GM10266 (cell line): ENCODE data around the gene KANSL1L.
"Not testable (repeated sequence)": the region's sequence is repeated elsewhere in the genome, so short reads cannot be mapped to it uniquely, and the experiment has no call there.

ENCODE experiments used
- DNase-seq: peaks from one replicate; pipeline ENCODE4 v3.0.0; 2012; ENCODE audit errors: extremely low spot score
- TF ChIP-seq, protein P1 (sequence below): IDR thresholded peaks from 2 replicates; pipeline ENCODE4 v1.5.1; 2012; ENCODE audit warnings: mild to moderate bottlenecking, low read depth; ENCODE audit not compliant: control insufficient read depth, insufficient read depth; ENCODE audit errors: missing control alignments

Gene KANSL1L

DNA sequence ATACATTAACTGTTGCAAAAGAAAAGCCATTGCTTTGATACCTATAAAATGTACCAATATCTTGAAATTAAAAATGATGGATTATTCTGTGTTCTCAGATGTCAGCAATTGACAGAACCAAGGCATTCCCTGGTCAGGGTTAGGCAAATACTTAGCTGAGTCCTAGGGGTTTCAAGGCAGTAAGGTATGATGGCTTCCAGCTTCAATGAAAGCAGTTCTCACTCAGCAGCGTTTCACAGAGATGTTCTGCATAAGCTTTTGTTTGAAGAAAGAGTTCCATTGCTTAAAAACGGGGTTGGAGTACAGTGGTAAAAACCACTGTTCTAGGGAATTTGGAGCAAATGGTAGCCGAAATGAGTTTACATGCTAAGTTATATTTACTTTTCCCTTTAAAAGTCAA lies 17.0 kb upstream of the KANSL1L start:
- TF ChIP-seq, protein P1, sequence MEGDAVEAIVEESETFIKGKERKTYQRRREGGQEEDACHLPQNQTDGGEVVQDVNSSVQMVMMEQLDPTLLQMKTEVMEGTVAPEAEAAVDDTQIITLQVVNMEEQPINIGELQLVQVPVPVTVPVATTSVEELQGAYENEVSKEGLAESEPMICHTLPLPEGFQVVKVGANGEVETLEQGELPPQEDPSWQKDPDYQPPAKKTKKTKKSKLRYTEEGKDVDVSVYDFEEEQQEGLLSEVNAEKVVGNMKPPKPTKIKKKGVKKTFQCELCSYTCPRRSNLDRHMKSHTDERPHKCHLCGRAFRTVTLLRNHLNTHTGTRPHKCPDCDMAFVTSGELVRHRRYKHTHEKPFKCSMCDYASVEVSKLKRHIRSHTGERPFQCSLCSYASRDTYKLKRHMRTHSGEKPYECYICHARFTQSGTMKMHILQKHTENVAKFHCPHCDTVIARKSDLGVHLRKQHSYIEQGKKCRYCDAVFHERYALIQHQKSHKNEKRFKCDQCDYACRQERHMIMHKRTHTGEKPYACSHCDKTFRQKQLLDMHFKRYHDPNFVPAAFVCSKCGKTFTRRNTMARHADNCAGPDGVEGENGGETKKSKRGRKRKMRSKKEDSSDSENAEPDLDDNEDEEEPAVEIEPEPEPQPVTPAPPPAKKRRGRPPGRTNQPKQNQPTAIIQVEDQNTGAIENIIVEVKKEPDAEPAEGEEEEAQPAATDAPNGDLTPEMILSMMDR: no peak

DNA sequence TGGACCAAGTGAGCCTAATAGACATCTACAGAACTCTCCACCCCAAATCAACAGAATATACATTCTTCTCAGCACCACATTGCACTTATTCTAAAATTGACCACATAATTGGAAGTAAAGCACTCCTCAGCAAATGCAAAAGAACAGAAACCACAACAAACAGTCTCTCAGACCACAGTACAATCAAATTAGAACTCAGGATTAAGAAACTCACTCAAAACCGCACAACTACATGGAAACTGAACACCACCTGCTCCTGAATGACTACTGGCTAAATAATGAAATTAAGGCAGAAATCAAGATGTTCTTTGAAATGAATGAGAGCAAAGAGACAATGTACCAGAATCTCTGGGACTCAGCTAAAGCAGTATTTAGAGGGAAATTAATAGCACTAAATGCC lies 12.7 kb upstream of the KANSL1L start:
- not testable (repeated sequence) for DNase-seq

More for the DNA sequence above, 17.0 kb upstream of the KANSL1L start:
- no peak for DNase-seq

DNA sequence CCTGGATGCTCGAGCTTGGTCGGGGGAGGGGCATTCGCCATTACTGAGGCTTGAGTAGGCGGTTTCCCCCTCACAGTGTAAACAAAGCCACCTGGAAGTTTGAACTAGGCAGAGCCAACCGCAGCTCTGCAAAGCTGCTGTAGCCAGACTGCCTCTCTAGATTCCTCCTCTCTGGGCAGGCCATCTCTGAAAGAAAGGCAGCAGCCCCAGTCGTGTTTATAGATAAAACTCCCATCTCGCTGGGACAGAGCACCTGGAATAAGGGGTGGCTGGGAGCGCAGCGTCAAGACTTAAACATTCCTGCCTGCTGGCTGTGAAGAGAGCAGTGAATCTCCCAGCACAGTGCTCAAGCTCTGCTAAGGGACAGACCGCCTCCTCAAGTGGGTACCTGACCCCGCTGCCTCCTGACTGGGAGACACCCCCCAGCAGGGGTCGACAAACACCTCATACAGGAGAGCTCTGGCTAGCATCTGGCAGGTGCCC lies 10.4 kb upstream of the KANSL1L start:
- DNase-seq: not testable (repeated sequence)

DNA sequence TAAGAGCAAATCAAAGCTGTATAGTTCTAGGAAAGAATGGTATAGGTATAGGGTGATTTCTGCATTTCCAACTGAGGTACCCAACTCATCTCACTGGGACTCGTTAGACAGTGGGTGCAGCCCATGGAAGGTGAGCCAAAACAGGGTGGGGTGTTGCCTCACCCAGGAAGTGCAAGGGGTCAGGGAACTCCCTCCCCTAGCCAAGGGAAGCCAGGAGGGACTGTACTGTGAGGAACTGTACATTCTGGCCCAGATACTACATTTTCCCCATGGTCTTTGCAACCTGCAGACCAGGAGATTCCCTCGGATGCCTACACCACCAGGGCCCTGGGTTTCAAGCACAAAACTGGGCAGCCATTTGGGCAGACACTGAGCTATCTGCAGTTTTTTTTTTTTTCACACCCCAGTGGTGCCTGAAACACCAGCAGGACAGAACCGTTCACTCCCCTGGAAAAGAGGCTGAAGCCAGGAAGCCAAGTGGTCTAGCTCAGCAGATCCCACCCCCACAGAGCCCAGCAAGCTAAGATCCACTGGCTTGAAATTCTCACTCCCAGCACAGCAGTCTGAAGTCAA lies 9.9 kb upstream of the KANSL1L start:
- not testable (repeated sequence) for DNase-seq

DNA sequence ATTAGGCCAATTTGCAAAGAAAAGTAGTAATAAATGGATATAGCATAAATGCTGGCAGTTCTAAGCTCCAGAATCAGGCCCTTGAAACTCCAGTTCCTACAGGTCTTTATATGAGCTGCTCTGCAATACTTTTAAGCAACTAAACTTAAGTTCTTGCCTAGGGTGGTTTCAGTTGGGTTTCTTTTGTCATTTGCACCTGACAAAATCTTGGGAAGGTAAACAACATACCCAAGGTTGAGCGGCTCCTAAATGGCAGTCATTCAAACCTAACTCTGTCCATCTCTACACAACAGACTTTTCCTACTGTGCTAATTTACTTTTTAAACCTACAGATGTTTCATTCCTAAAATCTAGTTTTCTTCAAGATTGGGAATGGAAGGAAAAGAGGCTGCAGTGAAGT lies 9.3 kb upstream of the KANSL1L start:
- DNase-seq: no peak
- TF ChIP-seq, protein P1: no peak

DNA sequence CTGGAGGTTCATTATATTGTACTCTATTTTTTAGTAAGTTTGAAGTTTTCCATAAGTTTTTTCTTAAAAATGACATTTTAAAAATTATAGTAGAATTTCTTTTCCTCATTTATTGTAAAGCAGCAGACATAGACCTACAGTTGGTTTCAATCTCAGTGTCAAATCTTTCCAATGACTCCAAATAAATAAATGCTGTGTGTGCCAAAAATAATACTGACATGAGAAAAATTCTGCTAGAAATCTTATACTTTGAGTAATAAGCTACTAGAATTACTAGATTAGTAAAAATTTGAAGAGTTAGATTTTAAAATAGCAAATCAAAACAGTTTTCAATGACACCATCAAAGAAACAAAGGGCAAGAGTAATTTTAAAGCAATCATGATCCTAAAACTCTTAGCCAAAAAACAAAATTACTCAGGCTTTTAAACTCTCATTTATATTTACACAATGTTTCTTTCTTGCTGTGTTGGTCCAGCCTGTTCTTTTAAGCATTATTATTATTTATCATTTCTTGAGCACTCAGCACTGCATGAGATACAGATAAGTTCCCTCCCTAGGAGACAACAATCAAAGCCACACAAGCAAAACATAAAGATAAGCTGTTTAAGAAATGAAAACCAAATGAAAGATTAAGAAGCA lies 8.3 kb upstream of the KANSL1L start:
- no peak for DNase-seq
- TF ChIP-seq, protein P1: no peak

DNA sequence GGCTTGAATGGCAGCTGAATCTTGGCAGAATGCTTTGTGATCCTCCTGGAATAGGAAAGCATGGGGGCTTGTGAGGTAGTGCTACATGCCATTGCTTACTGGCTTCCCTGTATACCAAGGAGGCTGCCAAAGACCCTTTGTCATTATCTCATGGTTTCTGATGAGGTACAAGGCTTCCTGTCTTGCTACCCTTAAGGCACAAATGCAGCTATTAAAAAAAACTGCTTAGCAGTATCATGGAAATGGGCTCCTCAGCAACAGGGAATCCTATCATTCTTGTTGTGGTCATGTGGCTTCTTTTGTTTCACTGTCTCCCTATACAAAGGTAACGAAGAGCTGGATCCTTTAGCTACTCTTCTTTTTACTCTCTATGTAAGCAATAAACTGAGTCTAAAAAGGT lies 6.6 kb upstream of the KANSL1L start:
- DNase-seq: no peak
- TF ChIP-seq, protein P1: no peak

DNA sequence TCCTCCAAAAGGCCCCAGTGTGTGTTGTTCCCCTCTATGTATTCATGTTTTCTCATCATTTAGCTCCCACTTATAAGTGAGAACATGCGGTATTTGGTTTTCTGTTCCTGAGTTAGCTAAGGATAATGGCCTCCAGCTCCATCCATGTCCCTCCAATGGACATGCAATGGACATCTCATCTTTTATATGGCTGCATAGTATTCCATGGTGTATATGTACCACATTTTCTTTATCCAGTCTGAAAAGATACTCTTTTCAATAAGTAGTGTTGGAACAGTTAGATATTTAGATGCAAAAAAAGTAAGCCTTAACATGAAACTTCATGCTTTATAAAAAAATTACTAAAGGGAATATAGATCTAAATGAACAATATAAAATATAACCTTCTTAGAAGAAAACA lies 5.9 kb upstream of the KANSL1L start:
- not testable (repeated sequence) for DNase-seq

DNA sequence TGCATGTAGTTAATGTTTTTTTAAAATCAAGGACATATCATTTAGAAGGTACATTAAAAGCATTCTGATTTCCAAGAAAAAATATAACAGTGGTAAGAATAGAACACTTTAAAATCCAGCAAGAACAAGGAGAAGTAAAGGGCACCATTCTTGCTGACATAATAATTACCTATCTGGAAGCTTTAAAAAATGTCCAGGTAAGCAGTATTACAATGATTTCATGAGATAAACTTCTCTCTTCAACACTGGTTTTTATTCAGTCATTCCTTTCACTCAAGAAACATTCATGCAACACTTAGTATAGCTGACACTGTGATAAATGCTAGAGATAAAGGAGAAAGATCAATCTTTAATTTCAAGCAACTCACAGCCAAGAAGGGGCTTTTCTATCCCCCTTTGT lies 2.9 kb upstream of the KANSL1L start:
- no peak for DNase-seq
- TF ChIP-seq, protein P1: no peak
